ENCODE measurements around the gene PTPN22. TPM values are rescaled to one million over a fixed set of nuclear protein-coding genes. Genes with fewer than 3 reads are reported as not detected.

The PTPN22 gene
- total and polyA plus RNA-seq, 8 donors, result 0.57 to 2.3 (median 1.1) TPM

DNA sequence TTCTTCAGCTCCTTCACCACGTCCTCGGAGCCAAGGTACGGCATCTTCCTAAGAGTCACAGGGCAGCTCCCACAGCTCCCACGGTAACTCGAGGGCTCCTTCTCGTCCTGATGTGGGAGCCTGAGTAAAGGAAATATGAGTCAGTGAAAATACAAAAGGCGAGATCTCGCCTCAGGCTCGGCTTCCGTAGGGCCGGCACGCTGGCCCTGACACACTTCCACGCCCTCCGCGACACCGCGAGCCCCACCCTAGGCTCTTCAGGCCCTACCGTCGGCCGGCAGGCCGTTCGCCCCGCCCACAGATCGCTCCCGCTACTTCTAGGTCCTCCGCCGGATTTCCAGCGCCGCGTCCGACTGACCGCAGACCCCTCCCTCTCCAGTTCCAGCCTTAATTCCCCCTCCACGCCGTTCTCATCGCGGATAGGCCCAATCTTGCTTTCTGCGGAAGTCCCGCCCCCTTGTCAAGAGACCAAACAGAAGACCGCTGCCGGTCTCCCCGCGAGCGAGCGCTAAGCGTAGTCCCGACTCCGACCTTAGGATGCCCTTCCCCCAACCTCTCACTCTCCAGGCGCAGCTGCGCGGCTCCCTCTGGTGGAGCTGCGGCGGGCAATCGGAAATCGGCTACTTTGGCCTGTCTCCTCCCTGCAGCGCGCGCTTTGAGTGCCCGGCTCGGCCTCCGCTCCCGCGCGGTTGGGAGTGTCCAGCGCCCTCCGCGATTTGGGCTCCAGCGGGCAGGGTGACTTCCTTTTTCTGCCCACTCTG is 33.3 kb upstream of the PTPN22 start, which contains the start of the genes AP4B1 and DCLRE1B:
Gene AP4B1 (minus strand): TSS at position 126 of the 761 bp plus-strand sequence. CDS start 82 bp downstream, at position 44.
Gene DCLRE1B (plus strand): TSS at position 653 of the 761 bp plus-strand sequence. CDS start 261 bp downstream, outside the sequence.
- Histone ChIP-seq H3K27me3 (no peaks in the 10 kb centered on the region), H3K4me1 (peaks cover 4 to 14% (median 6%) of the 10 kb centered on the region in 3 donors), H3K4me3 (peak within 1 kb of the TSS; percentile 56 to 90 (median 65)), H3K27ac (peak within 1 kb of the TSS; percentile 64 to 94 (median 85)), H3K36me3 (peaks cover 0 to 4% (median 0%) of the 10 kb centered on the region in 3 donors), H3K9me3 (no peaks in the 10 kb centered on the region)
- 0 to 1% methylated on average over 67 of the region's 67 CpGs for WGBS, 2 donors
- ATAC-seq, result peak; percentile 93 to 97 (median 95)
- peak; percentile 95 to 99 (median 99) for DNase-seq
- intact Hi-C loops (cut with DNase I), result loop anchor here in 1 of 3 donors (10.0 kb wide), 1 partner anchor 70 kb away; no protein-coding TSS in a partner anchor
- peak; percentile 49 for FAIRE-seq
- TF ChIP-seq, protein P1, sequence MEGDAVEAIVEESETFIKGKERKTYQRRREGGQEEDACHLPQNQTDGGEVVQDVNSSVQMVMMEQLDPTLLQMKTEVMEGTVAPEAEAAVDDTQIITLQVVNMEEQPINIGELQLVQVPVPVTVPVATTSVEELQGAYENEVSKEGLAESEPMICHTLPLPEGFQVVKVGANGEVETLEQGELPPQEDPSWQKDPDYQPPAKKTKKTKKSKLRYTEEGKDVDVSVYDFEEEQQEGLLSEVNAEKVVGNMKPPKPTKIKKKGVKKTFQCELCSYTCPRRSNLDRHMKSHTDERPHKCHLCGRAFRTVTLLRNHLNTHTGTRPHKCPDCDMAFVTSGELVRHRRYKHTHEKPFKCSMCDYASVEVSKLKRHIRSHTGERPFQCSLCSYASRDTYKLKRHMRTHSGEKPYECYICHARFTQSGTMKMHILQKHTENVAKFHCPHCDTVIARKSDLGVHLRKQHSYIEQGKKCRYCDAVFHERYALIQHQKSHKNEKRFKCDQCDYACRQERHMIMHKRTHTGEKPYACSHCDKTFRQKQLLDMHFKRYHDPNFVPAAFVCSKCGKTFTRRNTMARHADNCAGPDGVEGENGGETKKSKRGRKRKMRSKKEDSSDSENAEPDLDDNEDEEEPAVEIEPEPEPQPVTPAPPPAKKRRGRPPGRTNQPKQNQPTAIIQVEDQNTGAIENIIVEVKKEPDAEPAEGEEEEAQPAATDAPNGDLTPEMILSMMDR (IDR thresholded peaks at IDR 0.05), result peak in 3 of 4 donors; percentile 23 to 49 (median 40)

DNA sequence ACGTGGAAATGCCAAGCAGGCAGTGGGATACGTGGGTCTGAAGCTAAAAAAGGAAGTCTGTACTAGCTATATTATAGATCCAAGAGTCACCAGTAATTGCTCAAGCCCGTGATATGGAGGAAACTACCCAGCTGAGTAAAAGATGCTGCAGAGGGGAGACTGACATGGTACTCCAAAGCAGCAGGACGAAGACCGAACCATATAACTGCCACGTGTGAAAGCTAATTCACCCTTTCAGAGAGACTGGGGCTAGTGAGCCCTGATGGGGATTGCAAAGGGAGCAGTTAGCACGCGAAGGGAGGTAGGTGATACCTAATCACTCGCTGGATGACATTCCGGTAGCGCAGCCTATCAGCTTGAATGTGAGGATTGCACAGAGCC is 32.8 kb upstream of the PTPN22 start:
- no peak for DNase-seq

DNA sequence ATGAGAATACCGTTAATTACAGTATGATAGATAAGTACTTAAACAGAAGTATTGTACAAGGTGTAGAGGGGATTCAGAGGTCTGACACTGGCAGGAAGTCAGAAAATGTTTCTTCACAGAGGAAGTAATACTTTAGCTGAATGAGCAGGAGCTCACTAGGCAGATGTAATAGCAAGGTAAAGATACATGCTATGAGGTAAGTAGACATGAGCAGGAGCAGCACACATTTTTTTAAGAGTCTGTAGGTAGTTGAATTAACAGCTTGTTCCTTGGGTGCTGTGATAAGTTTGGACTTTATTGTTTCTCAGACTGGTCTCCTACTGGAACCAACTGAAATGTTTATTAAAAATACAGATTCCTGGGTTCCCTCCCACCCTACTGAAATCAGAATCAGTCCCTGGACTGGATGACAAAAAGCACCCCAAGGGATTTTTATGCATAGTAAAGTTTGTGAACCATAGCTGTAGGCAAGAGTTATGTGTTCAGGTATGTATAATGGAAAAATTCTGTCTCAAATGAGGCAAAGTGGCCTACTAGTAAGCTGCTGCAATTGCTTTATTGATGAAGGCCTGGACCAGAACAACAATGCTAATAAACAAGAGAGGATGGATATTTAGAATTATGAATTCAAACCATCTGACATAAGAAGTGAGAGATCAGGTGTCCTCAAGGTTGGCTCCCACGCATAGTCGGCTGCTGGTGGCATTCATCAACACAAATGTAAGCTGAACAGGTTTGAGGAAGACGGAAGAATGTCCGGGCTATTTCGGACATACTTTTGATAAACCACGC is 32.2 kb upstream of the PTPN22 start:
- Histone ChIP-seq H3K4me3 (peak overlapping the region; percentile 45 to 90 (median 65)), H3K27me3 (no peaks in the 10 kb centered on the region), H3K9me3 (no peaks in the 10 kb centered on the region), H3K36me3 (peaks cover 0 to 14% (median 0%) of the 10 kb centered on the region in 3 donors), H3K4me1 (peaks cover 4 to 14% (median 6%) of the 10 kb centered on the region in 3 donors), H3K27ac (peak overlapping the region in 2 of 4 donors; percentile 92 to 94)
- intact Hi-C loops (cut with DNase I), result loop anchor here in 1 of 3 donors (10.0 kb wide), 1 partner anchor 69 kb away; no protein-coding TSS in a partner anchor
- FAIRE-seq, result no peak
- ATAC-seq, result no peak
- WGBS, 2 donors, result 12 to 14% methylated on average over 7 of the region's 7 CpGs
- no peak for DNase-seq
- TF ChIP-seq, protein P1 (IDR thresholded peaks at IDR 0.05), result no peak

More for the DNA sequence above, 32.8 kb upstream of the PTPN22 start:
- H3K9me3 ChIP-seq, result no peaks in the 10 kb centered on the region
- FAIRE-seq (no peak), ATAC-seq (peak in 1 of 4 donors; percentile 10)
- H3K36me3 ChIP-seq, result peaks cover 0 to 10% (median 0%) of the 10 kb centered on the region in 3 donors
- intact Hi-C loops (cut with DNase I), result loop anchor here in 1 of 3 donors (10.0 kb wide), 1 partner anchor 69 kb away; no protein-coding TSS in a partner anchor
- TF ChIP-seq, protein P1 (IDR thresholded peaks at IDR 0.05), result no peak
- 0 to 1% methylated on average over 11 of the region's 11 CpGs for WGBS, 2 donors
- peaks cover 4 to 14% (median 6%) of the 10 kb centered on the region in 3 donors for H3K4me1 ChIP-seq
- H3K27ac ChIP-seq, result peak overlapping the region; percentile 64 to 94 (median 85)
- peak overlapping the region; percentile 45 to 90 (median 65) for H3K4me3 ChIP-seq
- H3K27me3 ChIP-seq, result no peaks in the 10 kb centered on the region

DNA sequence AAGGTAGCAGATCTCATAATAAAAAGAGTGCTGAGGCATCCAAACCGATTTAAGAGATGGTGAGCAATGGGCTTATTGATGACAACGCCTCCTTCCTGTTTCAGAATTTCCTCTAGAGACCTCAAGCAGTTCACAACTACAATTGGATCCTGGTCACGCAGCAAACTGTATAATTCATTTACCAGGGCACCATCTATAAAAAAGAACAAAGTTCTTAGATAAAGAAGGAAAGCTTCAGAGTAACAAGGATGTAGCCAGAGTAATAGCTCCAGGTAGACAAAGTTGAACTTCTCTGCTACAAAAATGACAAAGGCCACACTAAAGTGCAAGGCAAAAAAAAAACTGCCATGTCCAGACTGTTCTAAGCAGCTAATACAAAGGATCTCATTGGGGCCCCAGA is 29.7 kb upstream of the PTPN22 start:
- WGBS, 2 donors, result 67 to 85% methylated on average over 3 of the region's 3 CpGs
- no peak for ATAC-seq
- Histone ChIP-seq H3K9me3 (no peaks in the 10 kb centered on the region), H3K4me1 (peaks cover 4 to 14% (median 6%) of the 10 kb centered on the region in 3 donors), H3K36me3 (peaks cover 0 to 23% (median 7%) of the 10 kb centered on the region in 3 donors), H3K4me3 (no peak overlapping the region), H3K27ac (no peak overlapping the region), H3K27me3 (no peaks in the 10 kb centered on the region)
- TF ChIP-seq, protein P1 (IDR thresholded peaks at IDR 0.05), result no peak
- FAIRE-seq, result no peak
- intact Hi-C loops (cut with DNase I), result loop anchor here in 1 of 3 donors (10.0 kb wide), 1 partner anchor 66 kb away; no protein-coding TSS in a partner anchor
- no peak for DNase-seq

Data from pancreas (tissue), 10 donors.